Measurements from ENCODE around the gene ZNF597.

Gene ZNF597

GRCh38 chr16:3443108-3444031, at the start of gene ZNF597, which contains the start of gene NAA60:
TSS of gene ZNF597 (minus strand) at chr16:3443504. CDS start at chr16:3443153, 351 bp downstream.
TSS of gene NAA60 (plus strand) at chr16:3443680. CDS start at chr16:3476228, 32,548 bp downstream.
- peak; percentile 53 for DNase-seq

- DNase-seq: no peak
Measured at GRCh38 chr16:3492356-3492755, 49.1 kb upstream of the ZNF597 start.

GRCh38 chr16:3490911-3491629, 47.8 kb upstream of the ZNF597 start:
- no peak for DNase-seq

- DNase-seq: no peak
Measured at GRCh38 chr16:3488801-3489200, 45.5 kb upstream of the ZNF597 start.

- no peak for DNase-seq
Measured at GRCh38 chr16:3487521-3488410, 44.5 kb upstream of the ZNF597 start.

GRCh38 chr16:3486506-3487215, 43.4 kb upstream of the ZNF597 start:
- DNase-seq: no peak

GRCh38 chr16:3485821-3486505, 42.7 kb upstream of the ZNF597 start:
- no peak for DNase-seq

- DNase-seq: no peak
Measured at GRCh38 chr16:3485097-3485745, 41.9 kb upstream of the ZNF597 start.

GRCh38 chr16:3484318-3485096, 41.2 kb upstream of the ZNF597 start:
- no peak for DNase-seq

- no peak for DNase-seq
Measured at GRCh38 chr16:3482659-3483241, 39.4 kb upstream of the ZNF597 start.

GRCh38 chr16:3481696-3482658, 38.7 kb upstream of the ZNF597 start:
- no peak for DNase-seq

- DNase-seq: no peak
Measured at GRCh38 chr16:3480901-3481695, 37.8 kb upstream of the ZNF597 start.

GRCh38 chr16:3479654-3480216, 36.4 kb upstream of the ZNF597 start:
- no peak for DNase-seq

- no peak for DNase-seq
Measured at GRCh38 chr16:3478242-3478925, 35.1 kb upstream of the ZNF597 start.

GRCh38 chr16:3476409-3476808, 33.1 kb upstream of the ZNF597 start:
- no peak for DNase-seq

- DNase-seq: no peak
Measured at GRCh38 chr16:3475604-3476375, 32.5 kb upstream of the ZNF597 start.
